Measurements from ENCODE around the gene NBEAL2. TPM values are rescaled to one million over a fixed set of nuclear protein-coding genes. Genes with fewer than 3 reads are reported as not detected.
"Not testable (repeated sequence)": the region's sequence is repeated elsewhere in the genome, so short reads cannot be mapped to it uniquely, and the experiment has no call there.

Gene NBEAL2
- total and polyA plus RNA-seq, 2 experiments from 2014 or later: 38.6 to 42.2 TPM

- H3K27ac ChIP-seq: peak overlapping the region; percentile 54
- no peaks in the 10 kb centered on the region for H3K9me3 ChIP-seq (ENCODE audit: low read depth)
- peaks cover 66% of the 10 kb centered on the region for H3K4me1 ChIP-seq (ENCODE audit: insufficient read depth)
- H3K36me3 ChIP-seq (replicated peaks; ENCODE audit: insufficient read depth, low read depth): no peaks in the 10 kb centered on the region
- no peak overlapping the region for H2AFZ ChIP-seq
- no peak overlapping the region for H3K4me3 ChIP-seq
- peaks cover 29% of the 10 kb centered on the region for H4K20me1 ChIP-seq (ENCODE audit: insufficient read depth, poor library complexity, severe bottlenecking)
- H3K27me3 ChIP-seq: no peaks in the 10 kb centered on the region
- H3K4me2 ChIP-seq: peak overlapping the region; percentile 31
- 100% methylated on average over 1 of the region's 1 CpG for WGBS (ENCODE audit: low lambda C conversion rate, missing lambda C conversion rate)
- TF ChIP-seq EZH2phosphoT487 (IDR thresholded peaks at IDR 0.05; ENCODE audit: low read depth, severe bottlenecking, unreplicated experiment): no peak
- no peak for TF ChIP-seq EZH2 (IDR thresholded peaks at IDR 0.05; ENCODE audit: borderline replicate concordance)
- TF ChIP-seq CTCF (IDR thresholded peaks at IDR 0.05; ENCODE audit: poor library complexity): no peak
- H3K9me2 ChIP-seq (replicated peaks; ENCODE audit: insufficient read depth): no peaks in the 10 kb centered on the region
- DNase-seq (ENCODE audit: low spot score): no peak
- peaks cover 86% of the 10 kb centered on the region for H3K79me2 ChIP-seq
These were observed 17.0 kb upstream of the NBEAL2 start for GRCh38 chr3:46962427-46962826.

- H3K9me2 ChIP-seq (replicated peaks; ENCODE audit: insufficient read depth): no peaks in the 10 kb centered on the region
- H3K36me3 ChIP-seq (replicated peaks; ENCODE audit: insufficient read depth, low read depth): no peaks in the 10 kb centered on the region
- no peak overlapping the region for H3K4me3 ChIP-seq
- no peaks in the 10 kb centered on the region for H3K27me3 ChIP-seq
- DNase-seq (ENCODE audit: low spot score): no peak
- peak overlapping the region; percentile 54 for H3K27ac ChIP-seq
- H3K4me1 ChIP-seq (ENCODE audit: insufficient read depth): peaks cover 63% of the 10 kb centered on the region
- no peak overlapping the region for H2AFZ ChIP-seq
- H3K79me2 ChIP-seq: peaks cover 86% of the 10 kb centered on the region
- peaks cover 34% of the 10 kb centered on the region for H4K20me1 ChIP-seq (ENCODE audit: insufficient read depth, poor library complexity, severe bottlenecking)
- TF ChIP-seq EZH2phosphoT487 (IDR thresholded peaks at IDR 0.05; ENCODE audit: low read depth, severe bottlenecking, unreplicated experiment) (no peak), EZH2 (IDR thresholded peaks at IDR 0.05; ENCODE audit: borderline replicate concordance) (no peak), CTCF (IDR thresholded peaks at IDR 0.05; ENCODE audit: poor library complexity) (no peak)
- H3K4me2 ChIP-seq: peak overlapping the region; percentile 31
- H3K9me3 ChIP-seq (ENCODE audit: low read depth): no peaks in the 10 kb centered on the region
- WGBS (ENCODE audit: low lambda C conversion rate, missing lambda C conversion rate): 75% methylated on average over 1 of the region's 1 CpG
These were observed 16.5 kb upstream of the NBEAL2 start for GRCh38 chr3:46962990-46963389.

- peaks cover 88% of the 10 kb centered on the region for H3K79me2 ChIP-seq
- H3K9me3 ChIP-seq (ENCODE audit: low read depth); H3K4me2 ChIP-seq; H3K9me2 ChIP-seq (replicated peaks; ENCODE audit: insufficient read depth); H3K36me3 ChIP-seq (replicated peaks; ENCODE audit: insufficient read depth, low read depth); H3K27me3 ChIP-seq; H2AFZ ChIP-seq; H3K4me3 ChIP-seq; DNase-seq (ENCODE audit: low spot score): not testable (repeated sequence)
- peak overlapping the region; percentile 58 for H3K27ac ChIP-seq
- H4K20me1 ChIP-seq (ENCODE audit: insufficient read depth, poor library complexity, severe bottlenecking): peaks cover 39% of the 10 kb centered on the region
- H3K4me1 ChIP-seq (ENCODE audit: insufficient read depth): peaks cover 62% of the 10 kb centered on the region
- 86% methylated on average over 7 of the region's 36 CpGs for WGBS (ENCODE audit: low lambda C conversion rate, missing lambda C conversion rate)
These were observed 15.4 kb upstream of the NBEAL2 start for GRCh38 chr3:46964038-46964590.

- Histone ChIP-seq H3K36me3 (replicated peaks; ENCODE audit: insufficient read depth, low read depth) (no peaks in the 10 kb centered on the region), H3K27ac (peak overlapping the region; percentile 78), H3K4me3 (no peak overlapping the region), H2AFZ (no peak overlapping the region), H3K4me1 (ENCODE audit: insufficient read depth) (peaks cover 56% of the 10 kb centered on the region), H3K27me3 (no peaks in the 10 kb centered on the region), H3K9me2 (replicated peaks; ENCODE audit: insufficient read depth) (no peaks in the 10 kb centered on the region), H3K9me3 (ENCODE audit: low read depth) (no peaks in the 10 kb centered on the region), H3K79me2 (peaks cover 89% of the 10 kb centered on the region), H4K20me1 (ENCODE audit: insufficient read depth, poor library complexity, severe bottlenecking) (peaks cover 48% of the 10 kb centered on the region), H3K4me2 (peak overlapping the region; percentile 67)
- TF ChIP-seq EZH2 (IDR thresholded peaks at IDR 0.05; ENCODE audit: borderline replicate concordance) (no peak), EZH2phosphoT487 (IDR thresholded peaks at IDR 0.05; ENCODE audit: low read depth, severe bottlenecking, unreplicated experiment) (no peak), CTCF (IDR thresholded peaks at IDR 0.05; ENCODE audit: poor library complexity) (no peak)
- WGBS (ENCODE audit: low lambda C conversion rate, missing lambda C conversion rate): 83% methylated on average over 6 of the region's 6 CpGs
- DNase-seq (ENCODE audit: low spot score): no peak
These were observed 14.3 kb upstream of the NBEAL2 start for GRCh38 chr3:46965151-46965550.

All from hepatocyte (in vitro differentiated cells).